Sigmoid colon (tissue), 7 donors: ENCODE data around the gene LCP2. TPM values are rescaled to one million over a fixed set of nuclear protein-coding genes. Genes with fewer than 3 reads are reported as not detected.

Source experiments
- DNase-seq: peaks from one replicate; pipeline ENCODE4 v3.0.0-alpha.2; 2019
- H3K27ac ChIP-seq, 4 donors: fragments of 200-600 bp; sonication (generic); one replicate each; pipeline ENCODE4 v1.5.1; 2016 to 2019; ENCODE audit warnings: mild to moderate bottlenecking in 1 of 4
- H3K27me3 ChIP-seq, 3 donors: fragments of 200-600 bp; sonication (generic); one replicate each; pipeline ENCODE4 v1.5.1; 2019; ENCODE audit warnings: mild to moderate bottlenecking in 1 of 3
- H3K36me3 ChIP-seq, 4 donors: fragments of 200-600 bp; sonication (generic); one replicate each; pipeline ENCODE4 v1.5.1; 2016 to 2019
- H3K4me1 ChIP-seq, 4 donors: fragments of 200-600 bp; sonication (generic); one replicate each; pipeline ENCODE4 v1.5.1; 2017 to 2019
- H3K4me3 ChIP-seq, 4 donors: fragments of 200-600 bp; sonication (generic); one replicate each; pipeline ENCODE4 v1.5.1; 2017 to 2019; ENCODE audit warnings: mild to moderate bottlenecking in 2 of 4, moderate library complexity in 1 of 4
- H3K9me3 ChIP-seq, 4 donors: fragments of 200-600 bp in 3 of 4; sonication (generic) in 3 of 4; one replicate each; pipeline versions ENCODE4 v1.5.1 to v1.6.1; 2013 to 2019
- CTCF ChIP-seq, 4 experiments: fragments of 450-650 bp in 3 of 4; fragments of 200-600 bp in 1 of 4; IDR thresholded peaks; one replicate each; pipeline ENCODE4 v1.5.1; 2016 to 2019; ENCODE audit warnings: antibody characterized with exemption in 4 of 4, mild to moderate bottlenecking in 3 of 4, moderate library complexity in 2 of 4
- EP300 ChIP-seq, 4 donors: sonication (generic); formaldehyde crosslinking; IDR thresholded peaks; one replicate each; pipeline ENCODE4 v1.6.1; 2017; ENCODE audit warnings: antibody characterized with exemption in 4 of 4
- POLR2A ChIP-seq, 2 donors: fragments of 450-650 bp; IDR thresholded peaks; one replicate each; pipeline ENCODE4 v1.6.1; 2016; ENCODE audit warnings: antibody characterized with exemption in 2 of 2, mild to moderate bottlenecking in 2 of 2, moderate library complexity in 2 of 2
- POLR2AphosphoS5 ChIP-seq, 4 donors: sonication (generic); formaldehyde crosslinking; IDR thresholded peaks; one replicate each; pipeline ENCODE4 v1.6.1; 2017; ENCODE audit warnings: antibody characterized with exemption in 4 of 4
- WGBS, 2 donors: extraction: QIAGEN DNeasy Blood & Tissue Kit; methylation state at CpG; one replicate each; pipeline ENCODE4 v1.1.7; 2013; 5-methylcytosine and 5-hydroxymethylcytosine counted together
- intact Hi-C: fragments of 100-400 bp; cut with DNase I; formaldehyde crosslinking; loops from one replicate; pipeline ENCODE4 v1.15.1; 2023
- polyA plus RNA-seq, 3 donors: library from polyadenylated mRNA; stranded (reverse); fragments of 200-250 nt; gene quantifications; one replicate each; pipeline ENCODE4 v1.2.3, GENCODE V29; 2013
- total RNA-seq, 4 donors: library from RNA; depleted of rRNA; stranded (reverse); fragments of >200 nt; gene quantifications; one replicate each; pipeline ENCODE4 v1.1.0, GENCODE V29; 2016
- donor health status: healthy with polysubstance abuse.
- donor health status: Bipolar disorder and iron deficiency.
- donor health status: healthy.

The LCP2 gene
- total and polyA plus RNA-seq, 7 donors, result 5.4 to 22.3 (median 12.2) TPM

DNA sequence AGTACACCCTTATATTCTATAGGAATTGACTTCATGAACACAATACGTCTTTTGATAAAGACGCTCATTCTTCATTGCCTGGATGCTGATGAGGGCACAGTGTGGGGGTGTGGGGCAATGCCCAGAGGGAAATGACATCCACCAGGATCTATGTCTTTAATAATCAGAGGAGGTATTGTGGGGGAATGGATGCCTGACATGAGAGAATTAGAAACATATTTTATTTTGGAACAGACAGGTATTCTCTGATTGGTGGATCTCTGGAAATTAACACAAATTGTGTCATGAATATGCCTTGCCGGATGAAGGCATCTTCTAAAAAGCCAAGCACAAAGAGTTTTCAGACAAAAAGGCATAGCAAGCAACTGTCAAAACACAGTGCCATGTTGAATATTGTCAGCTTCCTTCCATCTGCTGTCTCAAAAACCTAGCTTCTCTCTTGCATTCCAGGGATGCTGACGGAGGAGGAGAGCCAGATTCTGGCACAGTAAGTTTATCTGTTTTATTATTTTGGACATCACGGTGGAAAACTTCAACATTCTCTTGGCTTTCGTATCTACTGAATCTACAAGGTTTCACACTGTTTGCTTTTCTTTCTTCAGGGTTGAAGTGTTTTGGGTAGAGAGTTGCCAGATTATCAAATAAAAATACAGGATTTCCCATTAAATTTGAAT, 68.7 kb downstream of the LCP2 start:
- intact Hi-C loops, result no loop called here

DNA sequence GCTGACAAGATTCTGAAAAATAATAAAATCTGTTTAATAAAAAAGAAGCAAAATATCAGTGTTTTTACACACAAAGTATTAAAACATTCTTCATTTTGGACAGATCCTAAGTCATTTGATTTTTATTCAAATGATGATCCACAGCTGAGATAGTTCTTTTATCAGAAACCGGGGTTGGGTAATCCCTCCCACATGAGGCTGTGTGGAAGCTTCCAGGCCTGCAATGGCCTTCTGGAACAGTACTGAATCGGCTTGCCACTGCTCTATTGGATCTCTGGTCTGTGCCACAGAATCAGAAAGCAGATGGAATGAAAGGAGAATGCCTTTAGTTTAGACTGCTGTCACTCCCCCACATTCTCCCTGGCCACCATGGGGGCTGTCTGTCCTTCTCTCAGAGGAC, 70.9 kb downstream of the LCP2 start:
- no peaks in the 10 kb centered on the region for H3K36me3 ChIP-seq
- TF ChIP-seq POLR2A (IDR thresholded peaks at IDR 0.05) (no peak), CTCF (IDR thresholded peaks at IDR 0.05) (no peak), POLR2AphosphoS5 (IDR thresholded peaks at IDR 0.05) (no peak), EP300 (IDR thresholded peaks at IDR 0.05) (no peak)
- intact Hi-C loops, result loop anchor here (1.0 kb wide), 1 partner anchor 194 kb away; no protein-coding TSS in a partner anchor
- no peak overlapping the region for H3K4me3 ChIP-seq
- no peaks in the 10 kb centered on the region for H3K27me3 ChIP-seq
- peak overlapping the region in 3 of 4 donors; percentile 17 to 37 (median 33) for H3K27ac ChIP-seq
- WGBS, 2 donors, result 47 to 71% methylated on average over 2 of the region's 2 CpGs
- no peaks in the 10 kb centered on the region for H3K9me3 ChIP-seq
- DNase-seq, result peak; percentile 68
- peaks cover 0 to 19% (median 5%) of the 10 kb centered on the region in 4 donors for H3K4me1 ChIP-seq

More for the DNA sequence above, 68.7 kb downstream of the LCP2 start:
- Histone ChIP-seq H3K4me3 (no peak overlapping the region), H3K27ac (peak overlapping the region in 1 of 4 donors; percentile 46), H3K4me1 (peaks cover 0 to 19% (median 3%) of the 10 kb centered on the region in 4 donors), H3K36me3 (no peaks in the 10 kb centered on the region), H3K27me3 (no peaks in the 10 kb centered on the region), H3K9me3 (no peaks in the 10 kb centered on the region)
- WGBS, 2 donors, result 80 to 81% methylated on average over 6 of the region's 6 CpGs
- DNase-seq, result no peak
- no peak for TF ChIP-seq CTCF (IDR thresholded peaks at IDR 0.05)
- no peak for TF ChIP-seq POLR2AphosphoS5 (IDR thresholded peaks at IDR 0.05)
- no peak for TF ChIP-seq POLR2A (IDR thresholded peaks at IDR 0.05)
- TF ChIP-seq EP300 (IDR thresholded peaks at IDR 0.05), result no peak

DNA sequence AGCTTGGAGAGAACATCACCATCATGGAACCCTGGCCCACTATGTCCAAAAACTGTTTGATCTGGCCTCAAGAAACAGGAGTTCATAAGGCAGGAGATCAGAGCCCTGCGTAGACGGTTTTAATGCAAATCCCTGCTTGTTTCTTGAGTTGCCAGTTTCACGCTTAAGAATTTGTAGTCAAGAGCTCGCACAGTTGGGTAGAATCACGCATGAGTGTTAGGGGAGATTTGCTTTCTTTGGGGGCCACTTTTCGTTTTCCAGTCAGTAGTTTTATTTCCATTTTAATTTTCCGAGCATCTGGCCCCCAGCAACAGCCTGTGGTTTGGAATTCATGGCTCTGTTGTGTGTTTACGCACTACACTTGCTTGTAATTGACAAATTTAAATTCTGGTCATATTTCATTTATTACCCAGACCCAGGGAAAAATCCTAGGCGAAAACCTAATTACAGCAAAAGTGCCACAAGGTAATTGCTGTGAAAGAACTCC, 71.4 kb downstream of the LCP2 start:
- H3K4me1 ChIP-seq, result peaks cover 0 to 23% (median 7%) of the 10 kb centered on the region in 4 donors
- no peaks in the 10 kb centered on the region for H3K36me3 ChIP-seq
- TF ChIP-seq EP300 (IDR thresholded peaks at IDR 0.05) (no peak), CTCF (IDR thresholded peaks at IDR 0.05) (no peak), POLR2A (IDR thresholded peaks at IDR 0.05) (no peak), POLR2AphosphoS5 (IDR thresholded peaks at IDR 0.05) (no peak)
- 75 to 87% methylated on average over 9 of the region's 9 CpGs for WGBS, 2 donors
- no peaks in the 10 kb centered on the region for H3K9me3 ChIP-seq
- H3K27me3 ChIP-seq, result no peaks in the 10 kb centered on the region
- DNase-seq, result no peak
- intact Hi-C loops, result loop anchor here (1.0 kb wide), 1 partner anchor 194 kb away; no protein-coding TSS in a partner anchor
- peak overlapping the region in 1 of 4 donors; percentile 37 for H3K27ac ChIP-seq
- no peak overlapping the region for H3K4me3 ChIP-seq

DNA sequence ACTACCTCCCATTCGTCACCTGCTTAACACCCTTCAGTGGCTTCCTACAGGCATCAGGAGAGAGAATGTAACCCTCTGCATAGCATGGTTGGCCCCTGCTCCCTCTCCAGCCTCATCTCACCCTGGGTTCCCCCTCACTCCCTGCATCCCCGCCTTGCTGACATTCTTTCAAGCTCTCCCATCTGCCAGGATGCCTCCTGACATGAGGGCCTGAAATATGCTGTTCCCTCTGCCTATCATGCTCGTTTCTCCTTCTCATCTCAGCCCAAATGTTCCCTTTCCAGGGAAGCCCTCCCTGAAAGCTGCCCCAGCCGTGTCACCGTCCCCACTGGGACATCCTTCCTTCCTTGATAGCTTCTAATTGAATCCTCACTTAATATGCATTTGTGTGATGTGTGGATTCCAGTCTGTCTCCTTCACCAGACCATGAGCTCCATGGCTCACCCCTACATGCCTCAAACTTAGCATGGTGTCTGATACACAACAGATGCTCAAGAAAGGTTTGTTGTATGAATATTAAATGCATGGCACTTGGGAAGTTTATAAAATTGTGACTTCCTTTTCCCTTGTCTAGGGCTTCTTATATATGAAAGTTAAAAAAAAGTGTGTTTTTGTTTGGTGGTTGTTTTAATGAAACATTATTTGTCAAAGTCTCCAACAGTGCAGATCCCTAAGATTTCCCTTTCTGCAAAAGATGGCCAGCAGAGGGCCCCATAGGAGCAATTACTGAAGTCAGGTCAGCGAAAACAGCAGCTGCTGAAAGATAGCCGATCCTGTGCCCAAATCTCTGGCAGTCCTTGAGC, 72.0 kb downstream of the LCP2 start:
- peaks cover 0 to 26% (median 8%) of the 10 kb centered on the region in 4 donors for H3K4me1 ChIP-seq
- intact Hi-C loops, result loop anchor here (1.0 kb wide), 1 partner anchor 195 kb away; no protein-coding TSS in a partner anchor
- peak; percentile 86 for DNase-seq
- H3K27me3 ChIP-seq, result no peaks in the 10 kb centered on the region
- H3K27ac ChIP-seq, result no peak overlapping the region
- TF ChIP-seq POLR2AphosphoS5 (IDR thresholded peaks at IDR 0.05) (no peak), EP300 (IDR thresholded peaks at IDR 0.05) (no peak), POLR2A (IDR thresholded peaks at IDR 0.05) (no peak), CTCF (IDR thresholded peaks at IDR 0.05) (peak; percentile 34 to 73 (median 63))
- no peaks in the 10 kb centered on the region for H3K36me3 ChIP-seq
- 51 to 63% methylated on average over 7 of the region's 7 CpGs for WGBS, 2 donors
- H3K4me3 ChIP-seq, result no peak overlapping the region
- H3K9me3 ChIP-seq, result no peaks in the 10 kb centered on the region
